Lower leg skin (tissue), 3 donors: ENCODE measurements around the gene NECTIN1.

ENCODE experiments used
- CTCF ChIP-seq, 3 donors: fragments of 450-650 bp; IDR thresholded peaks; one replicate each; pipeline ENCODE4 v1.5.1; 2016; ENCODE audit warnings: antibody characterized with exemption in 3 of 3, mild to moderate bottlenecking in 3 of 3, moderate library complexity in 2 of 3
- POLR2A ChIP-seq, 2 donors: fragments of 450-650 bp; IDR thresholded peaks; one replicate each; pipeline ENCODE4 v1.6.1; 2016 to 2017; ENCODE audit warnings: antibody characterized with exemption in 2 of 2, mild to moderate bottlenecking in 1 of 2, moderate library complexity in 1 of 2

GRCh38 chr11:119744577-119744976 is 15.6 kb upstream of the NECTIN1 start:
- TF ChIP-seq CTCF (IDR thresholded peaks at IDR 0.05) = no peak
- no peak for TF ChIP-seq POLR2A (IDR thresholded peaks at IDR 0.05)
